ENCODE results near the gene SH2D3C.

The SH2D3C gene

DNA sequence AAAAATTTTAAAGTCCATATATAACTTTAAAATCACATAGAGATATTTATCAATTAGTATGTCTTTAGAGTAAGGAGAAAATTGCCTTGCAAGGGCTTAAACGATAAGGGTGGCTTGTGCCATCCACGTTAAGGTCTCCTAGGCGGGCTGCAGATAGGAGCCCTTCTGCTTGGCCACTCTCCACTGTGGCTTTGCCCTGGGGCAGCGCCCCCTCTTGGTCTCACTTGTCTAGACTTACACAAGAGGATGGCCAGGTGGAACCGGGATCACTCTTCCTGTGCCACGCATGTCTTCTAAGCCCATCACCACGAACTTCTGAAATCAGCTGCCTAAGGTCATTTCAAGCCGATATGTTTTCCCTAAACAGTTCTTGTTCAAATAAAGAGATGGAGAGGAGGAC is 27.2 kb upstream of the SH2D3C start:
- Histone ChIP-seq H3K36me3 (ENCODE audit: control insufficient read depth, insufficient read depth, low read length) (peaks cover 49% of the 10 kb centered on the region), H3K27ac (ENCODE audit: low read depth, low read length, severe bottlenecking) (no peak overlapping the region), H3K4me1 (ENCODE audit: control insufficient read depth, insufficient read depth, low read length, poor library complexity, severe bottlenecking) (no peaks in the 10 kb centered on the region), H3K9me3 (ENCODE audit: control insufficient read depth, low read length) (no peaks in the 10 kb centered on the region), H3K4me3 (ENCODE audit: extremely low read depth, insufficient read depth, low read length, poor library complexity, severe bottlenecking) (no peak overlapping the region)
- WGBS, 2 experiments (ENCODE audit: insufficient coverage in 2 of 2), result 77 to 80% methylated on average over 6 to 7 of the region's 8 CpGs

DNA sequence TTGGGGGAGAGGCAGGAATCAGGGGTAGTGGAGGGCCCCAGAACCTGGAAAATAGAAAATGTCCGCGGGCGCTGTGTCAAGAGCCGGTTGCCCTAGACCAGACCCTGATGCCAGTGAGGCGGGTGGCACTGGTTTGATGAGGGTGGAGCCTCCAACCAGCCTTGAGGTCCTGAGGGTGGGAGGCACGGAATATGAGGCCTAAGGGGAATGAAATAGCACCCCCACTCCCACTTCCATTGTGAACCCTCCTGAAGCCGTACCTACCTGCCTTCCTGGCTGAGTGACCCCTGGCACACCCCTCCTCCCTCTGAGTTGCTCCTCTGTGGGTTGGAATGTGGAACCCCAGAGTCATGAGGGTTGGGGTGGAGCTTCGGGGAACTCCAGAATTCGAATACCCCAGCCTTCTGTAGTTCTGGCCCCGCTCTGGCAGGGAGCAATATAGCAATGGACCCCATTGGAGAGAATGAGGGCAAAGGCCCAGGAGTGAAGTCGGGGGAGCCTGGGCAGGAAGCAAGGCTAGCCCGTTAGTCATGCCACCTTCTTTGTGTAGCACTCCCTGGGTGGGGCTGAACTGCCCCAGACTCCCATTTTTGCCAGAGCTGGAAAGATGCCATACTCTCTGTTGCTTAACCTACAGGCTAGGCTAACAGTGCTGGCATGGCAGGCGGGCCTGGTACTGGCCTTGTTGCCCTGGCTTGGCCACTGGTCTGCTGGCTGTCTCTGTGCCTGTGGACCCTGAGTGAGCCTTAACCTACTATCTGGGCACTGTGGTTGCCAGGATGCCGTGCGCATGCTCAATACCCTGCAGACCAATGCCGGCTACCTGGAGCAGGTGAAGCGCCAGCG is 25.3 kb upstream of the SH2D3C start:
- no peaks in the 10 kb centered on the region for H3K9me3 ChIP-seq (ENCODE audit: control insufficient read depth, low read length)
- H3K4me3 ChIP-seq (ENCODE audit: extremely low read depth, insufficient read depth, low read length, poor library complexity, severe bottlenecking), result peak overlapping the region; percentile 72
- peak overlapping the region; percentile 82 for H3K27ac ChIP-seq (ENCODE audit: low read depth, low read length, severe bottlenecking)
- H3K4me1 ChIP-seq (ENCODE audit: control insufficient read depth, insufficient read depth, low read length, poor library complexity, severe bottlenecking), result no peaks in the 10 kb centered on the region
- WGBS, 2 experiments (ENCODE audit: insufficient coverage in 2 of 2), result 63 to 73% methylated on average over 13 to 14 of the region's 18 CpGs
- peaks cover 43% of the 10 kb centered on the region for H3K36me3 ChIP-seq (ENCODE audit: control insufficient read depth, insufficient read depth, low read length)

DNA sequence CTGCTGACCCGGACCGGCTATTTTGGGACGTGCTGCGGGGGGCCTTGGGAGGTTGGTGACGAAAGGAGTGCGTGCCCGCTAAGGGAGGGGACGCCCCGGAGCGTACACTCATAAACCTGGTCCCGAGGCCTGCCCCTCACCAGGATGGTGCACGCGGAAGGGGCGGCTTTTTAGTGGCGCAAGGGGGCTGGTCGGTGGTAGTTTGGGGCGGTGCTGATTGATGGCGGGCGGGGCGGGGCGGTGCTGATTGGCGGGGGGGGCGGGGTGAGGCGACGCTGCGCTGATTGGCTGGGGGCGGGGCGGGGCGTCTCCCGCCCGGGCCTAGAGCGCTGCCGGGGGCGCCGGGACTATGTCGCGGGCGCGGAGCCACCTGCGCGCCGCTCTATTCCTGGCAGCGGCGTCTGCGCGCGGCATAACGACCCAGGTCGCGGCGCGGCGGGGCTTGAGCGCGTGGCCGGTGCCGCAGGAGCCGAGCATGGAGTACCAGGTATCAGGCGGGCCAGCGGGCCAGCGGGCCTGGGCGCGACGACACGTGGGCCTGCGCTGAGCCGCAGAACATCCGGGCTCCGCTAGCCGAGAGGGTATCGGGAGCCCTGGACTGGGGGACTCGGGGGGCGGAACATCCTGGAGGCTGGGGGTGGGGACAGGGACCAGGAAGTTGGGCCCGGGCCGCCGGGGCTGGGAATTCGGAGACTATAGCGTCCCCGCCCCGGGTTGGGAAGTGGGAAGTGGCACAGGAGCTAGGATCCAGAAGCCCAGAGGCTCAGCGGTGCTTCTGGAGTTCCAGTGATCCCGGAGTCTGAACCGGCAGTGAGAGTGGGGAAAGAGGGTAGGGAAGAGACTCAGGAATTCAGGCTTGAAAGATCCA is 24.3 kb upstream of the SH2D3C start, which contains the start of gene FPGS:
Gene FPGS (plus strand): TSS at position 307 of the 868 bp plus-strand sequence. CDS start 43 bp downstream, at position 350.
- peak within 1 kb of the TSS; percentile 82 for H3K27ac ChIP-seq (ENCODE audit: low read depth, low read length, severe bottlenecking)
- WGBS, 2 experiments (ENCODE audit: insufficient coverage in 2 of 2), result 0% methylated on average over 59 to 63 of the region's 83 CpGs
- H3K36me3 ChIP-seq (ENCODE audit: control insufficient read depth, insufficient read depth, low read length), result peaks cover 33% of the 10 kb centered on the region
- H3K4me1 ChIP-seq (ENCODE audit: control insufficient read depth, insufficient read depth, low read length, poor library complexity, severe bottlenecking), result no peaks in the 10 kb centered on the region
- peak within 1 kb of the TSS; percentile 72 for H3K4me3 ChIP-seq (ENCODE audit: extremely low read depth, insufficient read depth, low read length, poor library complexity, severe bottlenecking)
- no peaks in the 10 kb centered on the region for H3K9me3 ChIP-seq (ENCODE audit: control insufficient read depth, low read length)

DNA sequence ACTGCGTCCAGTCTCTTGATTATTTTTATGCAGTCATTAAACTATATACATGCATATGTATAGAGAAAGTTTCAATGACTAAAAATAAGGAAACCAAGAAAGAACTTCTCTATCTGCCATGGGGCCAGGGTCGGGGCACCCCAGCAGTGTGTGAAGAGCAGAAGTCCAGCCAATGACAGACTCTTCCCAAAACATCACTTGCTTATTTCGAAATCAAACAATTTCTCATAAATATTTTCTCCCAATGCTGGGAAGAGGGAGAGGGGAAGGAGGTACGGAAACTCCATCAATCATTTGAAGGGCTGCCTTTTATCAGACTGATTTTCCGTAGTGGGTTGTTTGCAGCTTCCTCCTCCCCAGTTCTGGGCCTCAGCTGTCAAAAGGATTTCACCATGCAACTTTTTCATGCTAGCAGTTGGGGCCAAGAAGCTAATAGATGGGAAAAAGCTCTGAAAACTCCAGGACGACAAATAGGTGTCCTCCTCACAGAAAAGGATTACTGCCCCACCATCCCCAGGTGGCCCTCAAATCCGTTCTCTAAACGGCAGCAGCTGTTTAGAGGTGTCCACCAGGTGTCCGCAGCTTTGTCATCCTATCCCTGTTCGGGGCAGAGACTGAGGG is 23.6 kb upstream of the SH2D3C start:
- H3K9me3 ChIP-seq (ENCODE audit: control insufficient read depth, low read length), result no peaks in the 10 kb centered on the region
- H3K36me3 ChIP-seq (ENCODE audit: control insufficient read depth, insufficient read depth, low read length), result peaks cover 26% of the 10 kb centered on the region
- H3K4me1 ChIP-seq (ENCODE audit: control insufficient read depth, insufficient read depth, low read length, poor library complexity, severe bottlenecking), result no peaks in the 10 kb centered on the region
- peak overlapping the region; percentile 53 for H3K27ac ChIP-seq (ENCODE audit: low read depth, low read length, severe bottlenecking)
- WGBS, 2 experiments (ENCODE audit: insufficient coverage in 2 of 2), result 6 to 21% methylated on average over 5 to 7 of the region's 10 CpGs
- peak overlapping the region; percentile 72 for H3K4me3 ChIP-seq (ENCODE audit: extremely low read depth, insufficient read depth, low read length, poor library complexity, severe bottlenecking)

DNA sequence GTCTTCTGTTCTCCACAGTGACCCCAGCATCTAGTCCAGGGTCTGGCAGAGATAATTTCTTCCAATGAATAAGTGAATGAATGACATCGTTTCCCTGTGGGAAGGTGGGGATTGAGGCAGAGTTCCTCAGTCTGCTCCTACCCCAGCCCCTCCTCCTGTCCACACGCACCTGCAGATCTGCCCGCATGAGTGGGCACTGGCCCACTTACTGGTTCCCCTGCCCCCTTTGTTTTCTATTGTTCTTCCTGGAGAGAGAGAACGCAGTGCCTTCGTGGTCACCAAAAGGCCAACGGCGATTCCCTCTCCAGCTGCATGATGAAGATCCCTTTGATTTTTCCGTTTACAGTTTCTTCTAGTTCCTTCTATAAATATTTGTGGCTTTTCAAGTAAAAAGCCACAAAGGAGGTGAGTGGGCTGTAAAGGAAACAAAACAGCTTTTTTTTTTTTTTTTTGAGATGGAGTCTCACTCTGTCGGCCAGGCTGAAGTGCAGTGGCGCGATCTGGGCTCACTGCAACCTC is 18.4 kb upstream of the SH2D3C start:
- no peak overlapping the region for H3K27ac ChIP-seq (ENCODE audit: low read depth, low read length, severe bottlenecking)
- no peak overlapping the region for H3K4me3 ChIP-seq (ENCODE audit: extremely low read depth, insufficient read depth, low read length, poor library complexity, severe bottlenecking)
- WGBS, 2 experiments (ENCODE audit: insufficient coverage in 2 of 2), result 92 to 100% methylated on average over 1 to 9 of the region's 11 CpGs
- H3K36me3 ChIP-seq (ENCODE audit: control insufficient read depth, insufficient read depth, low read length), result peaks cover 27% of the 10 kb centered on the region
- no peaks in the 10 kb centered on the region for H3K9me3 ChIP-seq (ENCODE audit: control insufficient read depth, low read length)
- no peaks in the 10 kb centered on the region for H3K4me1 ChIP-seq (ENCODE audit: control insufficient read depth, insufficient read depth, low read length, poor library complexity, severe bottlenecking)

DNA sequence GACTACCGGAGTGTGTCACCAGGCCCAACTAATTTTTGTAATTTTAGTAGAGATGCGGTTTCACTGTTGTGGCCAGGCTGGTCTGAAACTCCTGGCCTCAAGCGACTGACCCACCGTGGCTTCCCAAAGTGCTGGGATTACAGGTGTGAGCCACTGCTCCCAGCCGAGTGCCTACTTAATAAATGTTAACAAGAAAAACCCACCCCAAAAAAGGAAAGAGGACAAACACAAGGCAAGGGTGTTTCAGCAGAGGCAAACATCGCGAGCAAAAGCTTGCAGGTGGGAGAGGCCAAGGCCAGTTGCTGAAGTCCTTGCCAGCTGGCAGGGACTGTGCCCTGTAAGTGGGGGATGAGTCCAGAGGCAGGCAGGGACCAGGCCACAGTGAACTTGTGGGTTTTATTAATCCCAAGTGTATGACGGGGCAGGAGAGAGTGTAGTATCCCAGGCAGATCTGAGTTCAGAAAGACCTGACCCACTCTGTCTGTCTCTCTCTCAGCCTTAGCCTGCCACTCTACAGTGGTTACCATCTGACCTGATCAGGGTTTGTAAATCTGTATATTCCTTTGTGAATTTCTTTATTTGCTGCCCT is 17.9 kb upstream of the SH2D3C start:
- Histone ChIP-seq H3K9me3 (ENCODE audit: control insufficient read depth, low read length) (no peaks in the 10 kb centered on the region), H3K27ac (ENCODE audit: low read depth, low read length, severe bottlenecking) (no peak overlapping the region), H3K36me3 (ENCODE audit: control insufficient read depth, insufficient read depth, low read length) (peaks cover 33% of the 10 kb centered on the region), H3K4me3 (ENCODE audit: extremely low read depth, insufficient read depth, low read length, poor library complexity, severe bottlenecking) (no peak overlapping the region), H3K4me1 (ENCODE audit: control insufficient read depth, insufficient read depth, low read length, poor library complexity, severe bottlenecking) (no peaks in the 10 kb centered on the region)
- 87 to 89% methylated on average over 6 of the region's 8 CpGs for WGBS, 2 experiments (ENCODE audit: insufficient coverage in 2 of 2)

DNA sequence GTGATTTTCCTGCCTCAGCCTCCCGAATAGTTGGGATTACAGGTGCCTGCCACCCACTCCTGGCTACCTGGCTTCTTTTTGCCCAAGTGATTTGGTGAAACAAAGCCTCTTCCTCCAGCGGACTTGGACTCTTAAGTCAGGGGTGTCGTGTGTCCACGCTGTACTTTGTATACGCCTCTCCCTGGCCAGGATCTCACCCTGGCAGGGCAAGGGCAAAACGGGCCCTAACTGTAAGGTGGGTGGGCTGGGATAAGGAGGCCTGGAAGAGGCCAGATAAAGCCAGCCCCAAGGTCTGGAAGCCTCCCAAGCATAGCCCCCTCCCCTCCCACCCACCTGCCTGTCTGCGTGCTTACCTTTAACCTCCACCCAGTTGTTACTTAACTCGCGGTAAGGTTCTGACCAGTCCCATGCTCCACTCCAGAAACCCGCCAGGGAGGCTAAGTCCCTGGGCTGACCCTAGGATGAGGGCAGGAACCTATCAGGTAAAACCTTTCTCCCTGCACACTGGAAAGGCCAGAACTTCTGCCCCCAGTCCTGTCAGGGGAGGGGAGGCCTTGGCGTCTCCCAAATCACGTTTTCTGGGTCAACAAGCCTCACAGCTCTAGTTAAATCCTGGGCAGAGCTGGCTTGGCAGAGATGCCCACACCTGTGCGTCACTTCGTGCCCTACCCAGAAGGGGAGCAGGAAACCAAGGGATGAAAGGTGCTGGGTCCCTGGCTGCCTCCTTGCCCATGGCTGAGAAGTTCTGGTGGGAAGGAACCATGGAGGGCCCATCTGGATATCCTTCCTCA is 15.7 kb upstream of the SH2D3C start:
- Histone ChIP-seq H3K36me3 (ENCODE audit: control insufficient read depth, insufficient read depth, low read length) (peaks cover 54% of the 10 kb centered on the region), H3K4me3 (ENCODE audit: extremely low read depth, insufficient read depth, low read length, poor library complexity, severe bottlenecking) (no peak overlapping the region), H3K27ac (ENCODE audit: low read depth, low read length, severe bottlenecking) (no peak overlapping the region), H3K4me1 (ENCODE audit: control insufficient read depth, insufficient read depth, low read length, poor library complexity, severe bottlenecking) (no peaks in the 10 kb centered on the region), H3K9me3 (ENCODE audit: control insufficient read depth, low read length) (no peaks in the 10 kb centered on the region)
- 96% methylated on average over 11 to 14 of the region's 14 CpGs for WGBS, 2 experiments (ENCODE audit: insufficient coverage in 2 of 2)

DNA sequence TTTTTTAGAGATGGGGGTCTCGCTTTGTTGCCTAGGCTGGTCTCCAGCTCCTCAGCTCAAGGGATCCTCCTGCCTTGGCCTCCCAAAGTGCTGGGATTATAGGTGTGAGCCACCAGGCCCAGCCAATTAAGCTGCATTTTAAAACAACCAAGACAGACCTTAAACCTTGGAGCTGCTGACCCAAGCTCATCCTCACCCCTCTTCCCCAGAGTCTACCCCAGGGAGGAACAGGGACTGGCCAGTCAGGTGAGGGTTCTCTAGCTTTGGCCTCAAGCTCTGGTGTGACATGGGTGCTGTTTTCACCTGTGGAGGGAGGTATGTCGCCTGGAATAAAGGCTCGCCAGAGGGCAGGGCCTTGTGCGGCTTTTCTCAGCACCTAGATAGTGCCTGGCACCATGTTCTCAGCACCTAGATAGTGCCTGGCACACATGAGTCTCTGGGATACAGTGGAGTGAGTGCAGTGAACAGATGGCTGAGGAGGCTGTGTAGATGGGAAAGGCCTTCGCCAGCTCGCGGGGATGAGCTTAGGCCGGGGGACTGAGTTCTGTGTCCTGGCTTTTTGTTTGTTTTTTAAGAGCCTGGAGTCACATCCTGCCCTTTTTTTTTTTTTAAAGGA is 14.7 kb upstream of the SH2D3C start:
- Histone ChIP-seq H3K4me3 (ENCODE audit: extremely low read depth, insufficient read depth, low read length, poor library complexity, severe bottlenecking) (no peak overlapping the region), H3K36me3 (ENCODE audit: control insufficient read depth, insufficient read depth, low read length) (peaks cover 64% of the 10 kb centered on the region), H3K27ac (ENCODE audit: low read depth, low read length, severe bottlenecking) (no peak overlapping the region), H3K4me1 (ENCODE audit: control insufficient read depth, insufficient read depth, low read length, poor library complexity, severe bottlenecking) (peaks cover 2% of the 10 kb centered on the region), H3K9me3 (ENCODE audit: control insufficient read depth, low read length) (no peaks in the 10 kb centered on the region)
- 94 to 96% methylated on average over 4 to 8 of the region's 8 CpGs for WGBS, 2 experiments (ENCODE audit: insufficient coverage in 2 of 2)

DNA sequence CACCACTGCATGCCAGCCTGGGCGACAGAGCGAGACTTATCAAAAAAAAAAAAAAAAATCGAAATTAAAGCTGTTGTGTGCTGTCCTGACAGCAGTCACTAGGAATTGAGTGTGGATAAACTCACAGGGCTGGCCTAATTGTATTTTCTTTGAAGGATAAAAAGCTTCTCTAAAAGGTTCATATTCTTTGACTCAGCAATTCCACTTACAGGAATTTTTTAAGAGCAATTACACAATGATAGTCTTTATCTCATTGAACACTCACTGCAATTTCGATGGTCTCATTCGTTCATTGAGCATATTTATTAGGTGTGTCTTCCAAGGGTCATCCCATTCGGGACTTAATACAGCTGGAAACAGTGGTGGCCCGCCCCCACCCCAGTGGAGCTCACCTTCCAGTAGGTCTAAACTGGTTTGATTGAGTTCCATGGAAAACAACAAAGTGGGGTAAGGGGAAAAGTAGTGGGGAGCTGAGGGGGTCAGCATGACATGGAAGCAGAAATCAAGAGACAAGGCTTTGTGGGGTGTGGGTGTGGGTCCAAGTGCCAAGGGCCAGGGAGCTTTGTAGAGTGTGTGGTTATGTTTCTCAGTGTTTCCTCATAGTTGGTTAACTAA is 14.1 kb upstream of the SH2D3C start:
- Histone ChIP-seq H3K4me1 (ENCODE audit: control insufficient read depth, insufficient read depth, low read length, poor library complexity, severe bottlenecking) (peaks cover 8% of the 10 kb centered on the region), H3K9me3 (ENCODE audit: control insufficient read depth, low read length) (no peaks in the 10 kb centered on the region), H3K36me3 (ENCODE audit: control insufficient read depth, insufficient read depth, low read length) (peaks cover 71% of the 10 kb centered on the region), H3K27ac (ENCODE audit: low read depth, low read length, severe bottlenecking) (no peak overlapping the region), H3K4me3 (ENCODE audit: extremely low read depth, insufficient read depth, low read length, poor library complexity, severe bottlenecking) (no peak overlapping the region)
- WGBS, 2 experiments (ENCODE audit: insufficient coverage in 2 of 2), result 94 to 96% methylated on average over 6 of the region's 7 CpGs

Measured in mesodermal cell (in vitro differentiated cells).